ENCODE data around the gene SNAPIN. TPM values are rescaled to one million over a fixed set of nuclear protein-coding genes. Genes with fewer than 3 reads are reported as not detected.

The SNAPIN gene
- total and polyA plus RNA-seq, 4 donors: 58.0 to 70.5 (median 67.8) TPM

GRCh38 chr1:153624965-153625611, 33.4 kb upstream of the SNAPIN start:
- DNase-seq (ENCODE audit: low read depth in 4 of 6, low spot score in 6 of 6): no peak
- Histone ChIP-seq H3K27me3 (ENCODE audit: control insufficient read depth, insufficient read depth, low read length) (no peaks in the 10 kb centered on the region), H3K4me1 (ENCODE audit: control insufficient read depth, insufficient read depth, low read length) (peaks cover 42% of the 10 kb centered on the region), H3K36me3 (ENCODE audit: control insufficient read depth, insufficient read depth, low read length) (peaks cover 2% of the 10 kb centered on the region), H3K9me3 (ENCODE audit: control insufficient read depth, insufficient read depth, low read length) (no peaks in the 10 kb centered on the region), H3K4me3 (ENCODE audit: low read depth, low read length) (no peak overlapping the region), H3K27ac (ENCODE audit: low read depth, low read length) (no peak overlapping the region)
- 91% methylated on average over 7 of the region's 10 CpGs for WGBS (ENCODE audit: insufficient coverage)

DNA sequence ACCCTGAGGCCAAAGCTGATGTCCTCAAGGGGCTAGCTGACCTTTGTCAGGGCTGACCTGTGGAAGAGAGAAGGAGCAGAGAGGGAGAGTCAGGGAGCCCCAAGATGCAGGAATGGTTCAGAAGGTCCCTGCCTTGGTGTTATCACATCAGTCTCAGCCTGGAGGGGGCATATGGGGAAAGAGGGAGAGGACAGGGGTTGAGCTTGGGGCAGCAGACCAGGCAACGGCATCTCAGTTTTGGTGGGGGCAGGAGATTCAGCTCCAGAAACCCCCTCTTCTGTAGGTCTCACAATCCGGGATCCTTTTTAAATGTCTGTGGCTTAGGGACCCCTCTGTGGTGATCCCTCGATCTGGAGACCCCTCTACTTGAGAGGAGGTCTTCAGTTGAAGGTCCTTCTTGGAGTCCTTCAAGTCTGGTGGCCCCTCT, 32.0 kb upstream of the SNAPIN start:
- DNase-seq (ENCODE audit: low read depth in 4 of 6, low spot score in 6 of 6): no peak
- Histone ChIP-seq H3K4me3 (ENCODE audit: low read depth, low read length) (peak overlapping the region; percentile 40), H3K4me1 (ENCODE audit: control insufficient read depth, insufficient read depth, low read length) (peaks cover 42% of the 10 kb centered on the region), H3K27me3 (ENCODE audit: control insufficient read depth, insufficient read depth, low read length) (no peaks in the 10 kb centered on the region), H3K36me3 (ENCODE audit: control insufficient read depth, insufficient read depth, low read length) (no peaks in the 10 kb centered on the region), H3K9me3 (ENCODE audit: control insufficient read depth, insufficient read depth, low read length) (no peaks in the 10 kb centered on the region), H3K27ac (ENCODE audit: low read depth, low read length) (peak overlapping the region; percentile 75)
- no CpG with 5 or more reads among the region's 3 CpGs for WGBS (ENCODE audit: insufficient coverage)

DNA sequence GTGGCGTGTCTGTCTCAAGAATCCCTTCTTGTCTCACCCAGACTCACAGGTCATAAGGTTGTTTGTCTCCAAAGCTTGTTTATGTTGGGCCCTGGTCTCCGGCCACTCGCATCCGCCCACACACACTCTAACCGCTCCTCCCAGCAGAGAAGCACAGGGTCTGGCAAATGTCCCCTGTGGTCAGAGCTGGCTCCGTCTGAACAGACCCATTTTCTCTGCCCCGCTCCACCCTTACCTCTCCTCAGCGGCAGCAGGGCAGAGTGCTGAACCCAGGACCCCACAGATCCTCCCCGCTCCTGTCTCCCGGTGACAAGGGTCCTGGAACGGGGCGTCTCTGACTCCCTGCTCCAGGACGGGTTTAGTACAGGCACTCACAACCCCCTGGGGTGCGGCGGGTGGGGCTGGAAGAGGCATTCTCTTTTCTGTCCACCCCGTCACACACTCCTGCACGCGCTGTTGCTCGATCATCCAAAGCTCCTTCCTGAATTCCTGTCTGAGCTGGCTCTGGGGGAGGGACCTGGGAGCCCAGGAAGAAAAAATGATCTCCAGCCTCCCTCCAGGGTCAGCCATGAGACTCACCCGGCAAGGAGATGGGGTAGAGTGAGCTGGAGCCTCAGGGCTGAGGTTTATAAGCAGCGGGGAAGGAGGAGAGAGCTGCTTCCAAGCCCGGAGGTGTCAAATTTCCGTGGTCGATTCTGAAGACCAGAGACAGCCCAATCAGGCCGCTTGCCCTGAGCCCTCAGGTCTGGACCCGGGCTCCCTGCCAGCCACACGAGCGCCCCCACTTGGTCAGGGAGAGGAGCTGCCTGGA, 31.4 kb upstream of the SNAPIN start, which contains the start of gene S100A13:
TSS of gene S100A13 (minus strand) at position 602 of the 811 bp plus-strand sequence. CDS start 1,033 bp downstream, outside the sequence.
- Histone ChIP-seq H3K27me3 (ENCODE audit: control insufficient read depth, insufficient read depth, low read length) (no peaks in the 10 kb centered on the region), H3K27ac (ENCODE audit: low read depth, low read length) (peak within 1 kb of the TSS; percentile 75), H3K9me3 (ENCODE audit: control insufficient read depth, insufficient read depth, low read length) (no peaks in the 10 kb centered on the region), H3K36me3 (ENCODE audit: control insufficient read depth, insufficient read depth, low read length) (no peaks in the 10 kb centered on the region), H3K4me1 (ENCODE audit: control insufficient read depth, insufficient read depth, low read length) (peaks cover 42% of the 10 kb centered on the region), H3K4me3 (ENCODE audit: low read depth, low read length) (peak within 1 kb of the TSS; percentile 40)
- DNase-seq (ENCODE audit: low read depth in 4 of 6, low spot score in 6 of 6): peak in 2 of 6 donors; percentile 72 to 78
- 9% methylated on average over 20 of the region's 28 CpGs for WGBS (ENCODE audit: insufficient coverage)

DNA sequence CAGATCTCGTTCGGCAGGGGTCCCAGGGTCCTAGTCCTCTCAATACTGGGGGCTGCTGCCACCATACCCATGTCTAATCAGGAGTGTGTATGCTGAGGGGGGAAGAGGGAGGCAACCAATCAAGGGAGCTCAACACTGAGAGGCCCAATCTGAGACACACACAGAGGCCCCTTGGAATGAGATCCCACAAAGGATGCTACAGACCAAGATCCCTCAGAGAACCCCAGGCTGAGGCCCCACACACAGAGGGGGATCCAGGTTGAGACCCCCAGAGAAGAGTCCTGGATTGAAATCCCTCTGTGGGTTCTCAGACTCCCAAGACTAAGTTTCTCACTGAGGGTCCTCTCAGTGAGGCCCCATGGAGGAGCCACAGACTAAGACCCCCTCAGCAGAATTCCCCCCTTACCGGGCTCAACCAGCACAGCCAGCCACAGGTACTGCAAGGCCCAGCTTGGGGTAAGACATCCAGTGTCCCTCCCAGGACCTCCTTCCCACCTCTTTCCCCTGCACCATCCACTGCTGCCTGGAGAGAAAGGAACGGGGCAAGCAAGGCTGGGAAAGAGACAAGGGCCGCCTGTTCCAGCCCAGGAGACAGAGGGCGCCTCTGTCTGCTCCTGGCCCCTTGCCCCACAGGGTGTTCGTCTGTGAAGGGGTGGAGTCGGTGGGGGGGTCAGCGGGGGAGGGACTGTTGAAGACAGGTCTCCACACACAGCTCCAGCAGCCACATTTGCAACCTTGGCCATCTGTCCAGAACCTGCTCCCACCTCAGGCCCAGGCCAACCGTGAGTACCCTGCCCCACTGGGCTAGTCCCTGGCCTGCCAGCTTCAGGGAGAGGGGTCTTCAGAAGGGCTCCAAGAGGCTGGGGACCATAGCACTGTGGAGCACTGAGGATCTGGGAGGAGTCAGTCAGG, 30.5 kb upstream of the SNAPIN start, which contains the start of gene S100A1:
TSS of gene S100A1 (plus strand) at position 720 of the 912 bp plus-strand sequence. CDS start 2,088 bp downstream, outside the sequence.
- Histone ChIP-seq H3K27ac (ENCODE audit: low read depth, low read length) (peak within 1 kb of the TSS; percentile 75), H3K9me3 (ENCODE audit: control insufficient read depth, insufficient read depth, low read length) (no peaks in the 10 kb centered on the region), H3K4me1 (ENCODE audit: control insufficient read depth, insufficient read depth, low read length) (peaks cover 42% of the 10 kb centered on the region), H3K36me3 (ENCODE audit: control insufficient read depth, insufficient read depth, low read length) (no peaks in the 10 kb centered on the region), H3K4me3 (ENCODE audit: low read depth, low read length) (peak within 1 kb of the TSS; percentile 40), H3K27me3 (ENCODE audit: control insufficient read depth, insufficient read depth, low read length) (no peaks in the 10 kb centered on the region)
- WGBS (ENCODE audit: insufficient coverage): 55% methylated on average over 4 of the region's 10 CpGs
- no peak for DNase-seq (ENCODE audit: low read depth in 4 of 6, low spot score in 6 of 6)

- H3K4me1 ChIP-seq (ENCODE audit: control insufficient read depth, insufficient read depth, low read length): peaks cover 49% of the 10 kb centered on the region
- WGBS (ENCODE audit: insufficient coverage): 63% methylated on average over 2 of the region's 6 CpGs
- H3K36me3 ChIP-seq (ENCODE audit: control insufficient read depth, insufficient read depth, low read length): no peaks in the 10 kb centered on the region
- no peaks in the 10 kb centered on the region for H3K9me3 ChIP-seq (ENCODE audit: control insufficient read depth, insufficient read depth, low read length)
- H3K4me3 ChIP-seq (ENCODE audit: low read depth, low read length): no peak overlapping the region
- DNase-seq (ENCODE audit: low read depth in 4 of 6, low spot score in 6 of 6): no peak
- no peak overlapping the region for H3K27ac ChIP-seq (ENCODE audit: low read depth, low read length)
- H3K27me3 ChIP-seq (ENCODE audit: control insufficient read depth, insufficient read depth, low read length): no peaks in the 10 kb centered on the region
These were observed 29.7 kb upstream of the SNAPIN start for GRCh38 chr1:153628638-153629342.

DNA sequence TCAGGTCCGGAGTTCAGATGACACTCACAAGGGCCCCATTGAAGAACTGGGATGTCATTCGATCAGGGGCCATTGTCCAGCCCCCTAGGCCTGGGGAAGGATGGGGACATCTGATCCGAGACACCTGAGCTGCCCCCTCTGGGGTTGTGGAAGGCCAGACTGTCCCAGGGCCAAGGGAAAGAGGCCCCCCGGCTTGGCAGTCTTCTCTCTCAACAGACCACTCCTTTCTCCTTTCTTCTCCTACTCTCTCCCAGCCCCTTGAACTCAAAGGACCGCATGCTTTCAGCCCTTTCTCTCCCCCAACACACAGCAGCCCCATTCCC, 29.2 kb upstream of the SNAPIN start:
- WGBS (ENCODE audit: insufficient coverage): 52% methylated on average over 4 of the region's 5 CpGs
- no peak for DNase-seq (ENCODE audit: low read depth in 4 of 6, low spot score in 6 of 6)
- Histone ChIP-seq H3K9me3 (ENCODE audit: control insufficient read depth, insufficient read depth, low read length) (no peaks in the 10 kb centered on the region), H3K27me3 (ENCODE audit: control insufficient read depth, insufficient read depth, low read length) (no peaks in the 10 kb centered on the region), H3K27ac (ENCODE audit: low read depth, low read length) (no peak overlapping the region), H3K4me3 (ENCODE audit: low read depth, low read length) (no peak overlapping the region), H3K36me3 (ENCODE audit: control insufficient read depth, insufficient read depth, low read length) (no peaks in the 10 kb centered on the region), H3K4me1 (ENCODE audit: control insufficient read depth, insufficient read depth, low read length) (peaks cover 49% of the 10 kb centered on the region)

- Histone ChIP-seq H3K27ac (ENCODE audit: low read depth, low read length) (no peak overlapping the region), H3K4me1 (ENCODE audit: control insufficient read depth, insufficient read depth, low read length) (peaks cover 51% of the 10 kb centered on the region), H3K36me3 (ENCODE audit: control insufficient read depth, insufficient read depth, low read length) (no peaks in the 10 kb centered on the region), H3K4me3 (ENCODE audit: low read depth, low read length) (no peak overlapping the region), H3K27me3 (ENCODE audit: control insufficient read depth, insufficient read depth, low read length) (no peaks in the 10 kb centered on the region), H3K9me3 (ENCODE audit: control insufficient read depth, insufficient read depth, low read length) (no peaks in the 10 kb centered on the region)
- no peak for DNase-seq (ENCODE audit: low read depth in 4 of 6, low spot score in 6 of 6)
- no CpG with 5 or more reads among the region's 1 CpG for WGBS (ENCODE audit: insufficient coverage)
These were observed 28.5 kb upstream of the SNAPIN start for GRCh38 chr1:153629971-153630370.

- peaks cover 3% of the 10 kb centered on the region for H3K36me3 ChIP-seq (ENCODE audit: control insufficient read depth, insufficient read depth, low read length)
- DNase-seq (ENCODE audit: low read depth in 4 of 6, low spot score in 6 of 6): no peak
- H3K4me1 ChIP-seq (ENCODE audit: control insufficient read depth, insufficient read depth, low read length): peaks cover 55% of the 10 kb centered on the region
- no peaks in the 10 kb centered on the region for H3K9me3 ChIP-seq (ENCODE audit: control insufficient read depth, insufficient read depth, low read length)
- H3K27me3 ChIP-seq (ENCODE audit: control insufficient read depth, insufficient read depth, low read length): no peaks in the 10 kb centered on the region
- WGBS (ENCODE audit: insufficient coverage): 89% methylated on average over 4 of the region's 7 CpGs
- H3K27ac ChIP-seq (ENCODE audit: low read depth, low read length): no peak overlapping the region
- no peak overlapping the region for H3K4me3 ChIP-seq (ENCODE audit: low read depth, low read length)
These were observed 28.1 kb upstream of the SNAPIN start for GRCh38 chr1:153630384-153630783.

All from spinal cord (tissue), 10 donors.